Fibroblast of skin of scalp (primary cell): ENCODE measurements around the gene PAPLN.
"Not testable (repeated sequence)": the region's sequence is repeated elsewhere in the genome, so short reads cannot be mapped to it uniquely, and the experiment has no call there.

Source experiments
- DNase-seq: peaks from one replicate; pipeline ENCODE4 v3.0.0-alpha.2; 2013

The PAPLN gene

DNA sequence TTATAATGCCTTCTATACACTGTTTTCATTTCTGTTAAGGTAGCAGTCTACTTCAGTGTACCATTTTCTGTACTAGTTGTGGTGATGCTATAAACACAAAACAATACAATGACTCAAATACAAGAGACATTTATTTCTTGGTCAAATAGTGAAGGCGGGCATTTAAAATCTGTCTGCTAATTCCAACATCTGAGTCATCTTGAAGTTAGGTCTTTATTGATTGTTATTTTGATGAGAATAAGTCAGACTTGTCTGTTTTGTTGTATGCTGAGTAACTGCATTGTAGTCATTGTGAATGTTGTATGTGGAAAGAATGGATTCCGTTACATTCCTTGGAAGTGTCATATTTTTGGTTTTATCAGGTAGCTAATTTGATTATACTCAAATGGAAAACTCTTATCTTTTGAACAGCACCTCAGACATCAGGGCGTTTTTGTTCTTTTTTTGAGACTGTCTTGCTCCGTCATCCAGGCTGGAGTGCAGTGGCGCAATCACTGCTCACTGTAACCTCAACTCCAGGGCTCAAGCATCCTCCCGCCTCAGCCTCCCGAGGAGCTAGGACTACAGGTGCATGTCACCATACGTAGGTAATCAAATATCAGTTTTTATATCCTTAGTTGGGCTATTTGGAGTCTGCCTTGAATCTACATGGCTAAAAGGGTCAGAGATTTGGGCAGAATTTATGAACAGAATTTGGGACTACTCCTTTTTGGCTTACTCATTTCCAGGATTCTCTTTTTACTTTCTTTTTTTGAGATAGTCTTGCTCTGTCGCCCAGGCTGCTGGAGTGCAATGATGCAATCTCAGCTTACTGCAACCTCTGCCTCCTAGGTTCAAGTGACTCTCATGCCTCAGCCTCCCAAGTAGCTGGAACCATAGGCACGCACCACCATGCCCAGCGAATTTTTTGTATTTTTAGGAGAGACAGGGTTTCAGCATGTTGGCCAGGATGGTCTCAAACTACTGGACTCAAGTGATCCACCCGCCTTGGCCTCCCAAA, 56.8 kb downstream of the PAPLN start:
- no peak for DNase-seq

DNA sequence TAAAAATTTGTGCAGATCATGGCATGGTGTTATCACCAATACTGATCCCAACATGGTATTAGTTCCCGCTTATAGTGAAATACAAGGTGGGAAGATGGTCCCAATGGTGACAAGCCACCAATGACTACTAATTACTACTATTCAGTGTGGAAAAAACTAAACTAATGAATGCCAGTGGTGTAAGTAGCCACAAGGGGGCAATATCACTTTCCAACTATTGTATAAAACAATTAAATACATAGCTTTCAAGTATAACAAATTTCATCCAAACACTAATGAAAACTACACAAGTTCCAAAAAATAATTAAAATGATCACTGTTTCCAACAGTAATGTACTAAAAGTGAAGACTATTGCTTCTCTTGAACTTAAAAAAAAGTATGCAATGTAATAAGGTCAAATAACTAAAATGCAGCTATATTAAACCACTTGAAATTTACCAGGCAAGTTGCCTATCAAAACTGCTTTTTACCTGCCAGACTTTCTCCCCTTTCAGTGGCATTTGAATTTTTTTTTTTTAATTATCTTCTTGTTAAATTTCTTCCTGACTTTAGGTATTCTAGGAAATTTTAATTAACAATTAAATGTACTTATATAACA, 58.0 kb downstream of the PAPLN start:
- DNase-seq, result peak; percentile 42

DNA sequence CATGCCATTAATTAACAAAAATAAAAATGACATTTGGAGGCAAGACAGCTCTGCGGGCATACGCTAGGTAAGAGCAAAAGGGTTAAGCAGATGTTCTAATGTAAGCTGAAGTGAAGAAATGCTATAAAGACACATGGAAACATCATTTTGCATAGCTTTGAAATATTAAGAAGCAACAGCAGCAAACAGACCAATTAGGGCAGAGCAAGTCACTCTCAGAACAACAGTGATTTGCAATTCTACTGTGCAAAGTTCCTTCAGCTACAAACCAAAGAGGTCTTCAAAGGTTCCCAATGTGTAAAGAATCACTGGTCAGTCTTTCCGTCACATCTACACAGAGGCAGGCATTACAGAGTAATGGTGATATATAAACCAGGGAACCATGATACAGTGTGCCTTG, 68.2 kb downstream of the PAPLN start:
- DNase-seq, result no peak

DNA sequence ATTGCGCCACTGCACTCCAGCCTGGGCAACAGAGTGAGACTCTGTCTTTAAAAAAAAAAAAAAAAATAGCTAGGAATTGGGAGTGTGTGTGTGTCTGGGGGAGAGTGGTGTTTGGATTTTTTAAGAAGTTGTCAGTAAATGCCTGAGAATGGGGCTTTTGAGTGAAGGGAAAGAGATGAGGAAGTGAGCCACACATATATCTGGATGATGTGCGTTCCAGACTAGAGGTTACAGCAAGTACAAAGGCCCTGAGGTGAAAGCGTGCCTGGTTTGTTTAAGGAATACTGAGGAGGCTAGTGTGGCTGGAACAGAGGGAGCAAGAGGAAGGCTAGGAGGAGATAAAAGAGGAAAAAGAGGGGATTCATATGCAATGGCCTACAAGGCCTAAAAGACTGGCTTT, 70.0 kb downstream of the PAPLN start:
- DNase-seq, result no peak

DNA sequence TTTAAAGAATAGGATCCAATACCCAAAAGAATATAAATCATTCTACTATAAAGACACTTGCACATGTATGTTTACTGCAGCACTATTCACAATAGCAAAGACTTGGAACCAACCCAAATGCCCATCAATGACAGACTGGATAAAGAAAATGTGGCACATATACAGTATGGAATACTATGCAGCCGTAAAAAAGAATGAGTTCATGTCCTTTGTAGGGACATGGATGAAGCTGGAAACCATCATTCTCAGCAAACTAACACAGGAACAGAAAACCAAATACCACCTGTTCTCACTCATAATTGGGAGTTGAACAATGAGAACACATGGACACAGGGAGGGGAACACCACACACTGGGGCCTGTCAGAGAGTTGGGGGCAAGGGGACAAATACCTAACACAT, 71.9 kb downstream of the PAPLN start:
- not testable (repeated sequence) for DNase-seq

DNA sequence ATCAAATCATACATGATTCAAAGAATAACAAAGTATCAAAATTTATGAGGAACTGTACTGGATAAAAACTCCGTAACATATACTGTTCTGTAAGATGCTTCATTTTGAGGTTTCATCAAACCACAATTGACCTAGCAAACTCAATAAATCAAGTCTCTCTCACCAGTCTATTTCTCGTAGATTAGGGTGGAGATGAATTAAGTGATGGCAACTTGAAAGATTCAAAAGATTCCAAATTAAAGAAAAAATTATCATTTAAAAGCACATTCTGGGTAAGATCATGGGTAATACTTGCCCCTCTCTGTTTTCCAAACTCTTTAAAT, 74.4 kb downstream of the PAPLN start:
- DNase-seq, result peak; percentile 4

DNA sequence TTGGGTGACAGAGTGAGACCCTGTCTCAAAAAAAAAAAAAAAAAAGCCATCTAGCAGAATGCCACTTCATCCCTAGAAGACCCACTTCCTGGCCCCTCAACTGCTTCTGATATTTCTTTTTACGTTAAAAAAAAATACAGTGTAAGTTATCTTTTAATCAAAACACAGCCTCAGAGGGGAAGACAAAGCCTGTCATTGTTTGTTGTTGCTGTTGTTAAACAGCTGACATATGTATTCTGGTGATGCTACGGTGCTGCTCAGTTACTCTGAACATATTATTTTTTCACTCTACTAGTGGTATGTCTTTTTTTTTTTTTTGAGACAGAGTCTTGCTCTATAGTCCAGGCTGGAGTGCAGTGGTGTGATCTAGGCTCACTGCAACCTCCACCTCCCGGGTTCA, 75.4 kb downstream of the PAPLN start:
- DNase-seq, result no peak

DNA sequence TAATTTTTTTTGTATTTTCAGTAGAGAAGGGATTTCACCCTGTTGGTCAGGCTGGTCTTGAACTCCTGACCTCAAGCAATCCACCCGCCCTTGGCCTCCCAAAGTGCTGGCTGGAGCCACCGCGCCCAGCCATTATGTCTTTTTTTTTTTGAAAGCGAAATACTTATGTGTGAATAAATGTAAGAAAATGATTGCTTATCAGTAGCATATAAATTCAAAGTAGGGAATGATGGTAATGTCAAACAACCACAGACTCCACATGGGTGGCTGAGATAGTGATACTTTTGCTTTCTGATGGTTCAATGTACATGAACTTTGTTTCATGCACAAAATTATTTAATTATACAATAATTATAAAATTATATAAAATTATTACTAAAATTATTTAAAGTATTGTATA, 75.8 kb downstream of the PAPLN start:
- no peak for DNase-seq

DNA sequence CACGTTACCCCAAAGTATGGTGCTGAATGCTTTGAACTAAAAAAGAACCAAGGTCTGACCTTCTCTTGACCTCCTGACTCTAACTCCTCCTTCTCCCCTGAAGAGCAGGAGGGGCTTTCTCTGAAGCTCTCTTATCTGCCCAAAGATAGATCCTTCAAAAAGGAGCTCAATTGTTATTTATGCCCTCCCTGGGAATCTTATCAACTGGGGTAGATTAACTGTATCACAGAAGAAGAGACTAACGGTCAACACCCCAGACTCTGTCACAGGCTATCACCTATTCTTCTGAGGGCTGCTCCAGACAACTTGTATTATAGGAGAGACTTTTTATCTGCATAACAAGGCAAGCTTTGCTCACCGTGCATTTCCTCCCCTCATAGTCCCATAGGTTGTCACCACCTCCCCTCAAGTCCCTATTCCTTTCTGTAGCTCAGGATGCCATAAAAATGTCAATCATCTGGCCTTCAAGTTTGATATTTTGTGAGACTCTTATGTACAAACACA, 86.6 kb downstream of the PAPLN start:
- no peak for DNase-seq
